GM23248 (cell line): ENCODE data around the gene SF3B3.

Experiments
- EZH2 ChIP-seq: fragments of 200-600 bp; sonication (generic); IDR thresholded peaks from 2 replicates; pipeline ENCODE4 v1.6.1; 2018; ENCODE audit warnings: antibody characterized with exemption, mild to moderate bottlenecking; ENCODE audit not compliant: insufficient read depth, poor library complexity, severe bottlenecking
- EZH2phosphoT487 ChIP-seq: fragments of 200-600 bp; sonication (generic); IDR thresholded peaks from 2 replicates; pipeline ENCODE4 v1.6.1; 2018; ENCODE audit warnings: antibody characterized with exemption, moderate library complexity, mild to moderate bottlenecking, low read depth; ENCODE audit not compliant: insufficient read depth

DNA sequence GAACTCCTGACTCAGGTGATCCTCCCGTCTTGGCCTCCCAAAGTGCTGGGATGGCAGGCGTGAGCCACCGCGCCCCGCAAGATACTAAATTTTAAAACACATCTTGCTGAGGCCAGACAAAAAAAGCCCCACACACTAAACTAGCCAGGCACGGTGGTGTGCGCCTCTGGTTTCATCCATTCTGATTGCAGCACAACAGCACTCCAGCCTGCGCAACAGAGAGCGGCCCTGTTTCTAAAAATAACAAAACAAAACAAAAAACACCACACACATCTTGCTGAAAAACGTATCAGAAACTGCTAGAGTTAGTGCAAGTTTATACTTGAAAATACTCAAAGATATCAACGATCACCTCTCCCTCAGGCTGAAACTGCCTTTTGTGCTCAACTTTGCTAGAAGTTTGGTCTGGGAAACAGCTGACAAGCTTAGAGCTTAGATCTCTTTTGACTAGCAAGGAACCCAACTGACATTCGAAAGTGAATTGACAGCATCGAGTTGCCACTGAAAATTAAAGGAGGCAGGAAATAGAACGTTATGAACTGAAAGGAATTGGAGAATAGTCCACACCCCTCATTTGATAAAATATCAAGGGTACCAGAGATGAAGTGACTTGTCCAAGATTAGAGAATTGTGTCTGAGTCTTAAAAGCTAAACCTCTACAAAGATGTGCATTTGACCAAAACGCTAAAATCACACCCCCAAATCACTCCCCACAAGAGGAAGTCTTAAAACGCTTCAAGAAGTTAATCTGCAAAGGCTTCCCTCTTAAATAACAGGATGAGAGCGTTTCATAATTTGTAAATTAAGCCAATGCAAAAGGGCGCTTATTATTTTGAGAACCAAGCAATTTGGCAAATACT lies 1.2 kb upstream of the SF3B3 start:
- no peak for TF ChIP-seq EZH2
- TF ChIP-seq EZH2phosphoT487, result no peak
